GM13977 (cell line): ENCODE data around the gene IGF1.

Experiments used
- DNase-seq: peaks from one replicate; pipeline ENCODE4 v3.0.0; 2012; ENCODE audit warnings: low spot score
- CTCF ChIP-seq: IDR thresholded peaks from 2 replicates; pipeline ENCODE4 v1.5.1; 2012; ENCODE audit warnings: mild to moderate bottlenecking, control low read depth; ENCODE audit not compliant: insufficient read depth; ENCODE audit errors: extremely low read depth, missing control alignments
- in situ Hi-C: fragments of 300-500 bp; cut with MboI; formaldehyde crosslinking; loops from one replicate; pipeline ENCODE4 v1.12.0; 2022; ENCODE audit warnings: low sequenced_read_pairs, low pct_unique_long_range_greater_than_20kb, mixed read lengths, inconsistent platforms; ENCODE audit not compliant: unreplicated experiment

The IGF1 gene

GRCh38 chr12:102437511-102437910, 42.9 kb downstream of the IGF1 start:
- TF ChIP-seq CTCF, result no peak
- DNase-seq, result no peak
- in situ Hi-C loops, result no loop called here

GRCh38 chr12:102436867-102437266, 43.5 kb downstream of the IGF1 start:
- no peak for DNase-seq
- in situ Hi-C loops, result no loop called here
- no peak for TF ChIP-seq CTCF

- in situ Hi-C loops, result no loop called here
- no peak for TF ChIP-seq CTCF
- DNase-seq, result no peak
Observed at GRCh38 chr12:102435827-102436436, 44.4 kb downstream of the IGF1 start.

- no peak for TF ChIP-seq CTCF
- DNase-seq, result no peak
- in situ Hi-C loops, result no loop called here
Observed at GRCh38 chr12:102433304-102433703, 47.1 kb downstream of the IGF1 start.

- in situ Hi-C loops, result no loop called here
- DNase-seq, result no peak
- no peak for TF ChIP-seq CTCF
Observed at GRCh38 chr12:102430661-102431060, 49.7 kb downstream of the IGF1 start.

- no peak for DNase-seq
- in situ Hi-C loops, result no loop called here
- no peak for TF ChIP-seq CTCF
Observed at GRCh38 chr12:102429211-102430154, 50.9 kb downstream of the IGF1 start.
